Gastrocnemius medialis (tissue), 4 donors: ENCODE data around the gene BBS9.

Experiments used
- CTCF ChIP-seq, 5 experiments: fragments of 450-650 bp in 3 of 5; fragments of 200-600 bp in 2 of 5; sonication (generic) in 2 of 5; IDR thresholded peaks in 4 of 5; conservative IDR thresholded peaks in 1 of 5; 1 replicate in 4 of 5; 2 replicates in 1 of 5; pipeline ENCODE4 v1.5.1; 2016 to 2019; ENCODE audit warnings: antibody characterized with exemption in 5 of 5, mild to moderate bottlenecking in 3 of 5, moderate library complexity in 3 of 5
- POLR2A ChIP-seq, 2 donors: fragments of 450-650 bp; IDR thresholded peaks; one replicate each; pipeline ENCODE4 v1.6.1; 2017; ENCODE audit warnings: antibody characterized with exemption in 2 of 2, mild to moderate bottlenecking in 2 of 2, moderate library complexity in 2 of 2

- TF ChIP-seq CTCF (IDR thresholded peaks at IDR 0.05 in 4 of 5, conservative IDR thresholded peaks at IDR 0.05 in 1 of 5) (no peak), POLR2A (IDR thresholded peaks at IDR 0.05) (no peak)
These were observed 320.5 kb downstream of the BBS9 start for GRCh38 chr7:33449847-33450246.
